GM23248 (cell line): ENCODE measurements around the gene CAPN2. TPM values are rescaled to one million over a fixed set of nuclear protein-coding genes. Genes with fewer than 3 reads are reported as not detected.
A peak's percentile ranks its signal among the peaks of the same experiment; 100 is the strongest.
"Not testable (repeated sequence)": the region's sequence is repeated elsewhere in the genome, so short reads cannot be mapped to it uniquely, and the experiment has no call there.

Source experiments
- DNase-seq: peaks from one replicate; pipeline ENCODE4 v3.0.0-alpha.2; 2015
- H2AFZ ChIP-seq: fragments of 200-600 bp; sonication (generic); 2 replicates; pipeline ENCODE4 v1.6.1; 2016; ENCODE audit warnings: antibody characterized with exemption
- H3F3A ChIP-seq: fragments of 200-600 bp; sonication (generic); 2 replicates; pipeline ENCODE4 v1.6.1; 2016; ENCODE audit warnings: mild to moderate bottlenecking, antibody characterized with exemption, mixed run types; ENCODE audit not compliant: insufficient read depth
- H3K27ac ChIP-seq: fragments of 200-600 bp; sonication (generic); 2 replicates; pipeline ENCODE4 v1.5.1; 2016; ENCODE audit warnings: mild to moderate bottlenecking
- H3K27me3 ChIP-seq: fragments of 200-600 bp; sonication (generic); replicated peaks from 2 replicates; pipeline ENCODE4 v1.6.1; 2016; ENCODE audit warnings: mild to moderate bottlenecking; ENCODE audit not compliant: insufficient read depth
- H3K36me3 ChIP-seq: fragments of 200-600 bp; sonication (generic); 2 replicates; pipeline ENCODE4 v1.6.1; 2016; ENCODE audit warnings: low read depth, mild to moderate bottlenecking
- H3K4me1 ChIP-seq: fragments of 200-600 bp; sonication (generic); 2 replicates; pipeline ENCODE4 v1.6.1; 2016; ENCODE audit warnings: mild to moderate bottlenecking; ENCODE audit not compliant: insufficient read depth
- H3K4me2 ChIP-seq: fragments of 200-600 bp; sonication (generic); one replicate; pipeline ENCODE4 v1.6.1; 2016; ENCODE audit warnings: mild to moderate bottlenecking; ENCODE audit not compliant: unreplicated experiment
- H3K4me3 ChIP-seq: fragments of 200-600 bp; sonication (generic); 2 replicates; pipeline ENCODE4 v1.5.1; 2016; ENCODE audit warnings: mild to moderate bottlenecking
- H3K79me2 ChIP-seq: fragments of 200-600 bp; sonication (generic); 2 replicates; pipeline ENCODE4 v1.6.1; 2016; ENCODE audit warnings: mild to moderate bottlenecking; ENCODE audit not compliant: insufficient read depth
- H3K9ac ChIP-seq: fragments of 200-600 bp; sonication (generic); 2 replicates; pipeline ENCODE4 v1.6.1; 2016; ENCODE audit warnings: mild to moderate bottlenecking
- H3K9me2 ChIP-seq: fragments of 200-600 bp; sonication (generic); 2 replicates; pipeline ENCODE4 v1.6.1; 2016; ENCODE audit warnings: mixed run types, mild to moderate bottlenecking, moderate library complexity; ENCODE audit not compliant: insufficient read depth
- H3K9me3 ChIP-seq: fragments of 200-600 bp; sonication (generic); one replicate; pipeline ENCODE4 v1.6.1; 2017; ENCODE audit warnings: low read depth
- H4K20me1 ChIP-seq: fragments of 200-600 bp; sonication (generic); 2 replicates; pipeline ENCODE4 v1.6.0; 2016; ENCODE audit not compliant: insufficient read depth
- EZH2 ChIP-seq: fragments of 200-600 bp; sonication (generic); IDR thresholded peaks from 2 replicates; pipeline ENCODE4 v1.6.1; 2018; ENCODE audit warnings: antibody characterized with exemption, mild to moderate bottlenecking; ENCODE audit not compliant: insufficient read depth, poor library complexity, severe bottlenecking
- EZH2phosphoT487 ChIP-seq: fragments of 200-600 bp; sonication (generic); IDR thresholded peaks from 2 replicates; pipeline ENCODE4 v1.6.1; 2018; ENCODE audit warnings: antibody characterized with exemption, moderate library complexity, mild to moderate bottlenecking, low read depth; ENCODE audit not compliant: insufficient read depth
- WGBS, 2 experiments: methylation state at CpG; one replicate each; pipeline ENCODE4 v1.1.6; 2015 to 2017; ENCODE audit warnings: low lambda C conversion rate in 2 of 2, low coverage in 1 of 2; ENCODE audit errors: missing lambda C conversion rate in 2 of 2; 5-methylcytosine and 5-hydroxymethylcytosine counted together
- in situ Hi-C: fragments of 300-500 bp; cut with MboI; formaldehyde crosslinking; loops from 2 replicates; pipeline ENCODE4 v1.15.0; 2020
- polyA plus RNA-seq: library from polyadenylated mRNA; unstranded; fragments of >200 nt; fragmentation: Nextera tagmentation; extraction: Ambion mirVana; gene quantifications from 2 replicates; pipeline ENCODE4 v1.2.1, GENCODE V29; 2016
- total RNA-seq: library from RNA; depleted of rRNA; stranded (reverse); fragments of >200 nt; shearing (Covaris generic); gene quantifications from 2 replicates; pipeline ENCODE4 v1.2.3, GENCODE V29; 2014

The CAPN2 gene
- total and polyA plus RNA-seq, 2 experiments from 2014 or later, result 214 to 261 TPM

DNA sequence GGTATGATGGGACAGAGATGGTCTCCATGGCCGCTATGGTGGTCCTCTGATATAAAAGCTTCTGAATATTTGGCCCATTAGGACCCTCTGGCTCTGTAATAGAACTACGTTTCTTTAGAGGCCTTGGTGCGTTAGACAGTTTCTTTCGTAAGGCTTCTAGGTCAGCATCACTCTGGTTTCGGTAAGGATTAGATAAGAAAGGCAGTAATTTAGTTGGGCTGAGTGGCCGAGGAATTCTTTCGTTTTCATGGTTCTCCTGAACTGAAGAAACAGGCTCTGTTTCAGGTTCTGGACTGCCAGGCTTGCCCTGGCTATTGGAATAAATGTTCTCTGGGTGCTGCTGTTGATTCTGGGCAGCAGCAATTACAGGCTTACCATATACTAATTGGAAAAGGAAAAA lies 83.9 kb downstream of the CAPN2 start:
- TF ChIP-seq EZH2phosphoT487, result no peak
- no peak for TF ChIP-seq EZH2
- in situ Hi-C loops, result no loop called here
- no peaks in the 10 kb centered on the region for H3K9me2 ChIP-seq

DNA sequence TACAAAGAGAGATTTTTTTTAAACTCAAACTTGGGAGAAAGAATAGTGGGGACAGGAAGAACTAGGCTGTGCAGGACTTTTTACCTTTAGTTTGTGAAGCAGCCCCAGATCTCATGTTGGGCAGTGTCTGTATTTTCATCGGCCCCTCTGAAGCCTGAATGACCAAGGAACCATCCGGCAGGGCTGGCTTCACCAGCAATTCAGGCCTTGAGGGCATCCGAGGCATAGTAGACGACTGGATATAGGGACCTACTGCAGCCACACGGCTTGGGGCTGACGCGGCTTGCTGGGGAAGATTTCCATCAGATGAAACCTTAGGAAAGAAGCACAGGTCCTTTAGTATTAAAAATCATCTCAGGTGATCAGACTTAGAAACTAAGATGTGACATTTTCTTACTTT lies 89.7 kb downstream of the CAPN2 start:
- Histone ChIP-seq H3K4me2 (no peak overlapping the region), H3F3A (peaks cover 1% of the 10 kb centered on the region; the same call in 1 of the 2 replicates), H3K79me2 (no peaks in the 10 kb centered on the region), H3K4me3 (no peak overlapping the region), H3K27ac (no peak overlapping the region), H3K9ac (no peak overlapping the region), H2AFZ (no peak overlapping the region), H3K27me3 (no peaks in the 10 kb centered on the region), H3K4me1 (no peaks in the 10 kb centered on the region), H4K20me1 (no peaks in the 10 kb centered on the region), H3K9me3 (no peaks in the 10 kb centered on the region), H3K36me3 (peaks cover 51% of the 10 kb centered on the region), H3K9me2 (no peaks in the 10 kb centered on the region)
- 89 to 91% methylated on average over 7 of the region's 7 CpGs for WGBS, 2 experiments
- TF ChIP-seq EZH2phosphoT487 (no peak), EZH2 (no peak)
- in situ Hi-C loops, result no loop called here
- DNase-seq, result no peak

More for the DNA sequence above, 83.9 kb downstream of the CAPN2 start:
- no peaks in the 10 kb centered on the region for H3F3A ChIP-seq
- no peak overlapping the region for H2AFZ ChIP-seq
- no peak for DNase-seq
- H3K9ac ChIP-seq, result no peak overlapping the region
- peaks cover 40% of the 10 kb centered on the region for H3K36me3 ChIP-seq
- H4K20me1 ChIP-seq, result no peaks in the 10 kb centered on the region
- no peaks in the 10 kb centered on the region for H3K79me2 ChIP-seq
- H3K27me3 ChIP-seq, result no peaks in the 10 kb centered on the region
- no peaks in the 10 kb centered on the region for H3K9me3 ChIP-seq
- H3K4me2 ChIP-seq, result no peak overlapping the region
- no peak overlapping the region for H3K27ac ChIP-seq
- no peaks in the 10 kb centered on the region for H3K4me1 ChIP-seq
- H3K4me3 ChIP-seq, result no peak overlapping the region
- 96 to 98% methylated on average over 7 of the region's 7 CpGs for WGBS, 2 experiments

DNA sequence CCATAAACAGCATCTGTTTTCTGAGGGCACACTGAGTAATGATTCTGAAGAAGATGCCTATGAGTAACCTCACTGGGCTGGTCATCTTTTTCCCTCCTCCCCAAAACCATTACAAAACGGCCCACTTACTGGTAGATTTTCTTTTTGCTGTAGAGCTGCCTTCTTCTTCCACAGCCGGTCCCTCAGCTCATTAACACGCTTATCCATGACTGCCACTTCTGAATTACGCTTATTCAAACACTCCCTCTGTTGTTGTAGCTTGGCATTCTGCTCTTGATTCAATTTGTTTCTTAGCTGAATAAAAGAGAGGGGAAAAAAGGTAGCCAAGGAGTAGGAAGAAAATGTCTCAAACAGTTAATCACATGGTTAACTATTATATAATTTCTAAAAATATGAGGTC lies 90.3 kb downstream of the CAPN2 start:
- Histone ChIP-seq H3F3A (peaks cover 5% of the 10 kb centered on the region; the same call in 1 of the 2 replicates), H2AFZ (no peak overlapping the region), H3K4me2 (no peak overlapping the region), H3K9me2 (no peaks in the 10 kb centered on the region), H3K4me1 (no peaks in the 10 kb centered on the region), H3K4me3 (no peak overlapping the region), H3K27me3 (no peaks in the 10 kb centered on the region), H4K20me1 (no peaks in the 10 kb centered on the region), H3K36me3 (peaks cover 54% of the 10 kb centered on the region), H3K27ac (no peak overlapping the region), H3K9me3 (no peaks in the 10 kb centered on the region), H3K9ac (no peak overlapping the region), H3K79me2 (no peaks in the 10 kb centered on the region)
- TF ChIP-seq EZH2phosphoT487 (no peak), EZH2 (no peak)
- peak; percentile 24 for DNase-seq
- 89 to 92% methylated on average over 4 of the region's 4 CpGs for WGBS, 2 experiments
- in situ Hi-C loops, result no loop called here

DNA sequence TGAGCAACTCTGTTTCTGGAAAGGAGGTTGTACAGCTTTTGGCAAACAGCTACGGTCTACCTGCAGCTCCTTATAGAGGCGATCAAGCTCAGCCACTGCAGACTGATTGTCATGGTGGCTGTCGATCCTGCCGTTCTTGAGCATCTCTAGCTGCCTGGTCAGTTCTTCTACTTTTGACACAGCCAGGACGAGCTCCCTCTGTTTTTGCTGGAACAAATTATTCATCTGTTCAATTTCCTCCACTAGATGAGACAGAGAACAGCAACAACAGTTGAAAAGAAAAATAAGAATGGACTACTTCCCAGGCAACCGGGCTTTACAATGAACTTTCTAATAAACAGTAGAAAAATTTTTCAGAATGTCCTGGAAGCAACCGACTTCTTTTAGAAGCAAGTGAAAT lies 90.9 kb downstream of the CAPN2 start:
- Histone ChIP-seq H3K27me3 (no peaks in the 10 kb centered on the region), H3K4me2 (no peak overlapping the region), H2AFZ (no peak overlapping the region), H3K9me2 (no peaks in the 10 kb centered on the region), H3F3A (peaks cover 5% of the 10 kb centered on the region; the same call in 1 of the 2 replicates), H3K27ac (no peak overlapping the region), H3K9ac (no peak overlapping the region), H3K9me3 (no peaks in the 10 kb centered on the region), H3K4me1 (no peaks in the 10 kb centered on the region), H3K4me3 (no peak overlapping the region), H3K79me2 (no peaks in the 10 kb centered on the region), H4K20me1 (no peaks in the 10 kb centered on the region), H3K36me3 (peaks cover 54% of the 10 kb centered on the region)
- no peak for TF ChIP-seq EZH2phosphoT487
- no peak for TF ChIP-seq EZH2
- in situ Hi-C loops, result no loop called here
- no peak for DNase-seq
- 94 to 95% methylated on average over 7 of the region's 7 CpGs for WGBS, 2 experiments

DNA sequence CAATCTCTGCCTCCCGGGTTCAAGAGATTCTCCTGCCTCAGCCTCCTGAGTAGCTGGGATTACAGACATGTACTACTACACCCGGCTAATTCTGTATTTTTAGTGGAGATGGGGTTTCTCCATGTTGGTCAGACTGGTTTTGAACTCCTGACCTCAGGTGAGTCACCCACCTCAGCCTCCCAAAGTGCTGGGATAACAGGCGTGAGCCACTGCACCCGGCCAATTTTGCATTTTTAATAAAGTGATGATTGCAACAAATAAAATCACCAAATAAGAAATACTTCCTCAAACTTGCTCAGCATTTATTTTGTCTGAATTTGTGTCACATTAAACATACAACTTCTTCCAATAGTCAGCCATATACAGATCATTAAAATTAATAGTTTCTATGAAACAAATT lies 97.6 kb downstream of the CAPN2 start:
- H3K27ac ChIP-seq, H3K9ac ChIP-seq, H3K36me3 ChIP-seq, H3K9me2 ChIP-seq, H3K4me2 ChIP-seq, H3K4me3 ChIP-seq, H2AFZ ChIP-seq, H4K20me1 ChIP-seq, H3K27me3 ChIP-seq, H3K9me3 ChIP-seq, in situ Hi-C loops: not testable (repeated sequence)
- 72 to 74% methylated on average over 4 of the region's 4 CpGs for WGBS, 2 experiments
- H3K79me2 ChIP-seq, result peaks cover 15% of the 10 kb centered on the region
- peaks cover 19% of the 10 kb centered on the region; the same call in 1 of the 2 replicates for H3F3A ChIP-seq
- DNase-seq, result peak; percentile 11
- peaks cover 16% of the 10 kb centered on the region for H3K4me1 ChIP-seq
